Activated CD4-positive, alpha-beta T cell treated with anti-CD3 and anti-CD28 coated beads, Interleukin-2, Interleukin-6, amounts not matched to agents 100 ng/mL and 50 ng/mL, durations not matched to agents 16 hours and 8 hours (primary cell): ENCODE results near the gene CDKN2A.
"Not testable (repeated sequence)": the region's sequence is repeated elsewhere in the genome, so short reads cannot be mapped to it uniquely, and the experiment has no call there.

ENCODE experiments used
- DNase-seq: peaks from one replicate; pipeline ENCODE4 v3.0.0-alpha.2; 2020

Gene CDKN2A

DNA sequence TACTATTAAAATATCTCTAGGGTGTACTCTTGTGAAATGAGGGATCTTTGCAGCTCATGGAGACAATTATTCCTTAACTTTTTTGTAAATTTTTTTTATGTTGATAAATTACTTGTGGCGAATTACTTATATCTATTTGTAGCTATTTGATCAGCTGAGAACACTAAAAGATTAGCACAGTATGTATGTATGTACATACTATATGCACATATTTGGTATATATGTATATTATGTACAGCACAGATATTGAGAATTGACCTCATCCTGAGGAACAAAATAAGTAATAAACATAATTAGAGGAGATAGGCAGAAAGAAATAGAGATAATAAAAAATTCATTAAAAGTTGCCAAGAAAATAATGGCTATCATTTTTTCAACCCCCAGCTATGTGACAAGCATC is 11.8 kb downstream of the CDKN2A start:
- DNase-seq: no peak

DNA sequence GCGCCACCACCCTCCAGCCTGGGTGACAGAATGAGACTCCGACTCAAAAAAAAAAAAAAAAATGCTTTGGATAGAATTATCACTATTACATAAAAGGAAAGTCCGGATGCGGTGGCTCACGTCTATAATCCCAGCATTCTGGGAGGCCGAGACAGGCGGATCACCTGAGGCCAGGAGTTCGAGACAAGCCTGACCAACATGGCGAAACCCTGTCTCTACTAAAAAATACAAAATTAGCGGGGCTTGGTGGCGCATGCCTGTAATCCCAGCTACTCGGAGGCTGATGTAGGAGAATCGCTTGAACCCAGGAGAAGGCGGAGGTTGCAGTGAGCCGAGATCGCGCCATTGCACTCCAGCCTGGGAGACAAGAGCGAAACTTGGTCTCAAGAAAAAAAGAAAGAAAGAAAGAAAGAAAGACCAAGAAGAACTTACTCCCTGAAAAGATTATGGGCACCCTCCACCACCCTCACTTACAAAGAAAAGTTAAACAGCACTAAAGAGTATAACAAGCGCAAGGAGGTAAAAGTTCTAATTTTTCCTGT is 17.8 kb downstream of the CDKN2A start:
- no peak for DNase-seq

DNA sequence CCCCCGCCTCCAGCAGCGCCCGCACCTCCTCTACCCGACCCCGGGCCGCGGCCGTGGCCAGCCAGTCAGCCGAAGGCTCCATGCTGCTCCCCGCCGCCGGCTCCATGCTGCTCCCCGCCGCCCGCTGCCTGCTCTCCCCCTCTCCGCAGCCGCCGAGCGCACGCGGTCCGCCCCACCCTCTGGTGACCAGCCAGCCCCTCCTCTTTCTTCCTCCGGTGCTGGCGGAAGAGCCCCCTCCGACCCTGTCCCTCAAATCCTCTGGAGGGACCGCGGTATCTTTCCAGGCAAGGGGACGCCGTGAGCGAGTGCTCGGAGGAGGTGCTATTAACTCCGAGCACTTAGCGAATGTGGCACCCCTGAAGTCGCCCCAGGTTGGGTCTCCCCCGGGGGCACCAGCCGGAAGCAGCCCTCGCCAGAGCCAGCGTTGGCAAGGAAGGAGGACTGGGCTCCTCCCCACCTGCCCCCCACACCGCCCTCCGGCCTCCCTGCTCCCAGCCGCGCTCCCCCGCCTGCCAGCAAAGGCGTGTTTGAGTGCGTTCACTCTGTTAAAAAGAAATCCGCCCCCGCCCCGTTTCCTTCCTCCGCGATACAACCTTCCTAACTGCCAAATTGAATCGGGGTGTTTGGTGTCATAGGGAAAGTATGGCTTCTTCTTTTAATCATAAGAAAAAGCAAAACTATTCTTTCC is 19.3 kb downstream of the CDKN2A start:
- peak; percentile 32 for DNase-seq

DNA sequence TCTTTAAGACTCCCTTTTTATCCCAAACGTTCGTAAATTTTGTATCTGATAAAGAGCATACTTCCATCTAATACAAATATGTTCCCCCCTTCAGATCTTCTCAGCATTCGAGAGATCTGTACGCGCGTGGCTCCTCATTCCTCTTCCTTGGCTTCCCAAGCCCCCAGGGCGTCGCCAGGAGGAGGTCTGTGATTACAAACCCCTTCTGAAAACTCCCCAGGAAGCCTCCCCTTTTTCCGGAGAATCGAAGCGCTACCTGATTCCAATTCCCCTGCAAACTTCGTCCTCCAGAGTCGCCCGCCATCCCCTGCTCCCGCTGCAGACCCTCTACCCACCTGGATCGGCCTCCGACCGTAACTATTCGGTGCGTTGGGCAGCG is 19.9 kb downstream of the CDKN2A start:
- no peak for DNase-seq

DNA sequence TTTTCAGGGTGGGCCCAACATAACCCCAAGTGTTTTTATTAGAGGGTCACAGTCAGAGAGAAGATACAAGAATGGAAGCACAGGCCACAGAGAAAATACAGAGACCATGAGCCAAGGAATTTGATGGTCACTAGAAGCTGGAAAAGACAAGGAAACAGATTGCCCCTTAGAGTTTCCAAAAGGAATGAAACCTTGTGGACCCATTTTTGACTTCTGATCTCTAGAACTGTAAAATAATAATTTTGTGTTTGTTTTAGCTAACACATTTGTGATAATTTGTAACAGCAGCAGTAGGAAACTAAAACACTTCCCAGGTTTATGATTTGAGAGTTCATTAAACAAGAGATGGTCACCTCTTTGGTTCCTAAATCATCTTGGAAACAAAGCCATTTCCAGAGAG is 21.8 kb downstream of the CDKN2A start:
- no peak for DNase-seq

DNA sequence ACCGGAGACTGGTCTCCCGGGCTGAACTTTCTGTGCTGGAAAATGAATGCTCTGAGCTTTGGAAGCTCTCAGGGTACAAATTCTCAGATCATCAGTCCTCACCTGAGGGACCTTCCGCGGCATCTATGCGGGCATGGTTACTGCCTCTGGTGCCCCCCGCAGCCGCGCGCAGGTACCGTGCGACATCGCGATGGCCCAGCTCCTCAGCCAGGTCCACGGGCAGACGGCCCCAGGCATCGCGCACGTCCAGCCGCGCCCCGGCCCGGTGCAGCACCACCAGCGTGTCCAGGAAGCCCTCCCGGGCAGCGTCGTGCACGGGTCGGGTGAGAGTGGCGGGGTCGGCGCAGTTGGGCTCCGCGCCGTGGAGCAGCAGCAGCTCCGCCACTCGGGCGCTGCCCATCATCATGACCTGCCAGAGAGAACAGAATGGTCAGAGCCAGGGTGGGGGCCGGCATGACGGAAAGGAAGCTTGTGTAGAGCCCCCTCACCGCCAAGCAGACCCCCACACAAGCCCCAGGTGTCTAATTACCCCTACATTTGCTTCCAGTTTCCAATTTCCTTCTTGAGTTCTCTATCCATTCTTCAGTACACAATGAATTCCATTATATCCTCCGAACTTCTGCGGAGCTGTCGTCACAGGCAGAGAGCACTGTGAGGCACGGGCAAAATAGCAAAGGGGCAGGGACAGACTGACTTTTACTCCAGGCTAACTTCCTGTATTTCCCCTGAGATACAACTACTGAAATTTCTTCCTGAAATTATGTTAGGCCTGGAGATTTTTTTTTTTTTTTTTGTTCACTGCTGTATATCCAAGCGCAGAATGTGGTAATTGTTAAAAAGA is 23.2 kb downstream of the CDKN2A start:
- no peak for DNase-seq

DNA sequence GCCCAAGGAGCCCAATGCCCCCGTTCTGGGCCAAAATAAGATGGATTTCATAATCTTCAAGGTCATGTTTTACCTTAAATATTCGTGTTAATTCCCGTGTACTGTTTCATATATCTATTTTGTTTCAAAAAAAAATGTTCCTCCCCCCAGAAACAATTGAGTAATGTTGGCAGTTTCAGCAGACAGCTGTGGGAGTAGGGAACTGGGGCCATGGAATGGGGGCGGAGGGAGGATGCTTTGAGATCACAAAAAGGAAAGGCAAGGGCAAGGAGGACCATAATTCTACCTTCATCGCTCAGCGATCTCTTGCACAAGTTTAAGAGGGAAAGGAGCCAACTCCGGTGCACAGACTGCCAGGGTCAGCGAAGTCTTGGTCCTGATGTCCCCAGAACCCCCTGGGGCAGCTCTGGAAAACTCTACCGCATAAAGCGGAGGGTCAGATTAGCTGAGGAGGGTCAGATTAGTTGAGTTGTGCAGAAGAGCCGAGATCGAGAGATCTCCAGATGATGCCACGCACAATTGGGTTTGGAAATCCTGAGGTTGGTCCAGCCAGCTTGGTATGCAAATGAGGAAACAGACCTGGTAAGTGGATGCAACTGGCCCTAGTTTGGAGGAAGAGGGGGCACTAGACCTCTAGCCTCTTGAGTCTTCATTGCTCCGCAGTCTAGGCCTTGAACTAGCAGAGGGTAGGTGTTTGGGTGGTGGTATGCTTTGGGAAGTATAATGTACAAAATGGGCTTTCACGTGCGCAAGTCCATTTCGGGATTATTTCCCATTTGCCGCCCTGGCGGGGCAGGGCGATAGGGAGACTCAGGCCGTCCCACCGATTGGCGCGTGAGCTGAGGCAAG is 24.0 kb downstream of the CDKN2A start:
- DNase-seq: no peak

DNA sequence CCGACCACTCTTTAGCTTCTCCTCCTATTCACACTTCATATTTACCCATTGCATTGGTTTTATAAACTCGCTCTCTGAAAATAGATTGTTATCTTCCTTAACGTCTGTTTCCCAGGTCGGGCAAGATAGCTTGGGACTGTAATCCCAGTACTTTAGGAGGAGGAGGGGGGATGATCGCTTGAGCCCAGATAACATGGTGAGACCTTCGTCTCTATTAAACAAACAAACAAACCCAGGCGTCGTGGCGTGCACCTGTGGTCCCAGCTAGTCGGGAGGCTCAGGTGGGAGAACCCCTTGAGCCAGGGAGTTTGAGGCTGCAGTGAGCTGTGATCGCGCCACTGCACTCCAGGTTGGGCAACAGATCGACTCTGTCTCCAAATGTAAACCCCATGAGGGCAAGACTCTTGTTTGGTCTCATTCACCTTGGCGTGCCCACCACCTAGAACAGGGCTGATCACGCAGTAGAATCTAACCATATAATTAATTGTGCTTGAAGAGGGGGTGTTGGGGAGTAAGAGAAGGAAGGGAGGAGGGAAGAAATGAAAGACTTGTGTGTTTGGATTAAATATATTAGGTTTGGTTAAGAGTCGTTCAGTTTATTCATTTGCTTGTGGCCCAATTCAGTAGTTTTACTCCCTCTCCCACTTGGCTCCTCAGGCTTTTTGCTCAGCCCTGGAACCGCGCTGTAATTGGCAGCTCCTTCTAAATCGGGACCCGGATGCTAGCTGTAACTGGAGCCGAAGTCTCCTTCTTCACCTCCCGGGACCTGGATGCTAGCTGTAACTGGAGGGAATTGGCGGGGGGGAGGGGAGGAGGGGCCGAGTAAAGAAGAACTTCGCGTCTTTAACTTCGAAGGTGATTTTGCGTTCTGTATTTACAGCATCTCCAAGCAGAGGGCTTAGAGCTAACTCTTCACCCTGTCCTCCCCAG is 24.9 kb downstream of the CDKN2A start:
- DNase-seq: no peak

DNA sequence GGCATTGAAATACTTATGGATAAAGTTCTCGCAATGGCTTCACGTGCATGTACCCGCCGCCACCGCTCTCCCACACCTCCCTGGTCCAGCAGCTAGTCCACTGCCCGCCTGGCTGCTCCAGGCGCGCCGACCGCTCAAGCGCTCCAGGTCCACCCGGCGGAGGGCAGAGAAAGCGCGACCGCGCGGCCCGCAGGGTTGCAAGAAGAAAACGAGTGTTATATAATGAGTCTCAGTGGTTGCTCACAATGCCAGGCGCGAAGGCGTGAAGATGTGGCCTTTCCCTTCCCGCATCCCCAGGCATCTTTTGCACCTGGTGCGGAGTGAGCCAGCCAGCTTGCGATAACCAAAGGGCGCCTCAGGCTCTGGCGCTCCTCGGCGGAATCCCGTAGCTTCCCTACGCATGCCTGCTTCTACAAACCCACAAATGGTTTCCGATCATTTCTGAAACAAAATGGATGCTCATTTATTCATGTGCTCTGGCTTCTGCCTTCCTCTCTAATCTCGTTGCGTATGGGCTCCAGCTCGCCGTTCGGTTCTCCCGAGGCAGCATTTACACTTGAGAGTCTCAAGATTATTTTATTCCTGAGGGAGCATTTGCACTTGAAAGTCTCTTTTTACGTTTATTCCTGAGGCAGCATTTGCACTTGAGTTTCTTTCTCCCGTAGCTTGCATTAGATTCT is 25.7 kb downstream of the CDKN2A start:
- DNase-seq: no peak

DNA sequence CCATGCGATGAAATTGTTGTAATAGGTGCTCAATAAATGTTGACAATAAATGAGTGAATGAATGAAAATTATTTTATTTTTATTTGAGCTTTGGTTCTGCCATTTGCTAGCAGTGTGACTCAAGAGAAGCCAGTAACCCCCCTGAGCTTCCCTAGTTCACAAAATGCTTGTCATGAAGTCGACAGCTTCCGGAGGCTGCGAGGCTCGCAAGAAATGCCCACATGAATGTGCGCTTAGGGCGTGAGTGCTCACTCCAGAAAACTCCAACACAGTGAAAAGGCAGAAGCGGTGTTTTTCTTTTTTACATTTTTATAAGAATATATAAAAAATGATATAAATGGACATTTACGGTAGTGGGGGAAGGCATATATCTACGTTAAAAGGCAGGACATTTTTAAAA is 26.5 kb downstream of the CDKN2A start:
- no peak for DNase-seq

DNA sequence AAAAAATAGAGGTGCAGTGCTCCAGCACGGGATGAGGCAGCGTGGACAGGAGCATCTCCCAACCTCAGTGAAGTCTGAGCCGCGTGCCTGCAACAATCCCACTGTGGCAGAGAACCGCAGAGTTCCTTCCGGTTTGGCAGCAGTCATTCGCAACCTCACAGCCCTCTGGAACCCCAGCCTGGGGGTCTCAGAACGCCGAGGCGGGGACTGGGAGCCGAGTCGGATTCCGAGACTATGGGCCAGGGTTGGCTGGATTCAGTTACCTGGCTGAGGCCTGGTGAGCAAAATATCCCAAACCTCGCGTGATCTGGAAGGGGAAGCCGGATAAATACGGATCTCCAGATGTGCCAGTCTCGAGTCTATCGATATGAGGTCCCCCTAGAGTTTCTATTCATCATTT is 27.0 kb downstream of the CDKN2A start:
- DNase-seq: no peak

DNA sequence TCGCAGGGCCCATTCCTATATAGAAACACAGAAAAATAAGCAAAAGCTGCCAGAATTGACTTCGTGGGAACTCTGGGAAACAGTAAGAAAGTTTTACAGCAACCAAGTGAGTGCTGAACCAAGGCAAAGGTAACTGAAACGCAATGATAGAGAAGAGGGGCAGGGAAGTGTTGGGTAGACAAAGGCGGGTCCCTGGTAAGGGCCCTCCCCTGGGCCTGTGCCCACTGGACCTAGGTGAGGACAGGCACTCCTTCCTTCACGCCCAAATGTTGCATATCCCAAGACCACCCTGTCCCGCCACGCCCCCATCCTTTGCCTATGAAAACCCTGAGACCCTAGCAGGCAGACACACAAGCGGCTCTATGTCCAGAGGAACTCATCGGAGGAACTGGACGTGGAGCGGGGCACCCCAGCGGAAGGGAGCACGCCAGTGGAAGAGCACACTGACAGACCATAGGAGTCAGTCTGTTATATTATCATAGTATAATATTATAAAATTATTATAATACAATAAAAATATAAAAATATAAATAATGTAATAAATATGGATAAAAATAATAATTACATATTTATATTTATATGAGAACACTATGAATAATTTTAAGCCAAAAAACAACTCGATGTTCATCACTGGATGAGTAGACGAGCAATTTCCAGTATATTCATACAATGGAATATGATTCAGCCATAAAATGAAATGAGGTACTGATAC is 27.9 kb downstream of the CDKN2A start:
- DNase-seq: no peak

DNA sequence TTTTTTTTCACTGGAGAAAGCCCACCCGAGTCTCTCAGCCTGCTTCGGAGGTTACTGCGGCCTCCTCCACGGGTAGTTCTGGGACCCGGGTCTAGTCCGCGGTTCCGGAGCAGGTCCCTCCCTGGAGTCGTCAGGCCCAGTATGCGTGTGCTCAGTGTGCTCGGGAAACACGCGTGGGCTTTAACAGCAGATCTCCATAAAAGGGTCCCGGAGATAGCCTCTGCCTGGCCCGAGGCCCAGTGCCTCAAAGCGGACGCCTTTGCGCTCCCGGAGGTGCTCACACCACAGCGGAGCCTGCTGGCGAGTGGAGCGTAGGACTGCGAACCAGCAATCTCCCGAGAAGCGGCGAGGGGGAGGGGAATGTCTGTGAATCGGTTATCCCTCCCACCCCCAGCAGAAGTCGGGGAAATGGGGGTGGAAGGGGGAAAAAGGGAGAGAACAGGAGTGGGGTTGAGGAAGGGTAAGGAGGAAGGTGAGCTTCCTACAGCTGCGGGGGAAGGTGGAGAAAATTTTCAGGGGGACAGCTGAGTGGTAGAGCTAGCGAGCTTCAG is 28.7 kb downstream of the CDKN2A start:
- peak; percentile 60 for DNase-seq

DNA sequence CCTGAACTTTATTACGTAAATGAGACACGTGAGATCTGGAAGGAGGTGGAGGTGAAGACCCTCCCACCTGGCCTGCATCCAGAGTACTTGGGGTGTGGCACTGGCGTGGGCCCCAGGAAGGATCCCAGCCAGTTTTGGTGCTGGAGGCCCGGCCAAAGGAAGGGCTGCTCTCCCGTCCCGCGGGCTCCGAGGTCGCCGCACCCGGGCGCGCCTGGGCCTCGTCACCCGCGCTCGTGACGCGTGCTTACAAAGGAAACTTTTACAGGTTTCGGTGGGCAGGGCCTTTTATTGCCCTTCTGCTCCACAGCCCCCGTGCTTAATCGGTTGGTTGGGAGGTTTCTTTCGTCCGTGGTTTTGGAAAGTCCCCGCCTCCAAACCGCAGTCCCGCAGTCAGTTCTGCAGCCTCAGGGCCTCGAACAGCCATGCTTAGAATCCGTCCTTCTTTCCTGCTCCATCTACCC is 29.2 kb downstream of the CDKN2A start:
- peak; percentile 64 for DNase-seq

DNA sequence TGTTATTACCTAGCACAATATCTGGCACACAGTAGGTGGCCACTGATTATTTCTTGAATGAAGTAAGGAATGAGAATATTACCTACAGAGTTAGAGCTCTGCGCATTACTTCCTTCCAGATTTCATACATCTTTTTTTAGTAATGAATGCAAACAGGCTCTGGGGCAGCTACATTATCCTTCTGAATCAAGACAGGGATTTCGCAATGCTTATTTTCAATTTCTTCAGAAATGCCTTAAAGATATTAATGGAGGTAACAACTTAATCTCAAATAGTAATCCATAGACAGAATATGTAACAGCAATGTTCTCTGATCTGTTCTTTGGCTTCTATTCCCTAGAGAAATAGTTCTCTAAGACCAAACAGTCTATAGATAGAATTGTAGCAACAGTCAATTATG is 32.6 kb downstream of the CDKN2A start:
- DNase-seq: no peak

DNA sequence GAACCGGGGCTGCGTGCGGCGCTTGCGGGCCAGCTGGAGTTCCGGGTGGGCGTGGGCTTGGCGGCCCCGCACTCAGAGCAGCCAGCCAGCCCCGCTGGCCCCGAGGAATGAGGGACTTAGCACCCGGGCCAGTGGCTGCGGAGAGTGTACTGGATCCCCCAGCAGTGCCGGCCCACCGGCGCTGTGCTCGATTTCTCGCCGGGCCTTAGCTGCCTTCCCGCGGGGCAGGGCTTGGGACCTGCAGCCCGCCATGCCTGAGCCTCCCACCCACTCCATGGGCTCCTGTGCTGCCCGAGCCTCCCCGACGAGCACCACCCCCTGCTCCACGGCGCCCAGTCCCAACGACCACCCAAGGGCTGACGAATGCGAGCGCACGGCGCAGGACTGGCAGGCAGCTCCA is 34.9 kb downstream of the CDKN2A start:
- not testable (repeated sequence) for DNase-seq

DNA sequence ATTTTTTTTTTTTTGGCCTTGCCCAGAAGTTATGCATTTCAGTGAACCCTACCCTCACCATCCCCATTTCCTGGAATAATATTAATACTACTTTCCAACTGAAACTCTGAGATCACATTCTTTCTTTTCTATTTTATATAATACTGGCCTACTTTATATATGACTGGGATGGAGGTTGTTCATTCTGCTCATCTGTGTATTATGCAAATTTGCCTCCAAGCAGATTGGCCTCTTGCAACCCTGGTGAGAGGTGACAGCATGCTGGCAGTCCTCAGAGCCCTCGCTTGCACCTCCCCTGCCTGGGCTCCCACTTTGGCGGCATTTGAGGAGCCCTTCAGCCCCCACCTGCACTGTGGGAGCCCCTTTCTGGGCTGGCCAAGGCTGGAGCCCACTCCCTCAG is 35.4 kb downstream of the CDKN2A start:
- DNase-seq: no peak

DNA sequence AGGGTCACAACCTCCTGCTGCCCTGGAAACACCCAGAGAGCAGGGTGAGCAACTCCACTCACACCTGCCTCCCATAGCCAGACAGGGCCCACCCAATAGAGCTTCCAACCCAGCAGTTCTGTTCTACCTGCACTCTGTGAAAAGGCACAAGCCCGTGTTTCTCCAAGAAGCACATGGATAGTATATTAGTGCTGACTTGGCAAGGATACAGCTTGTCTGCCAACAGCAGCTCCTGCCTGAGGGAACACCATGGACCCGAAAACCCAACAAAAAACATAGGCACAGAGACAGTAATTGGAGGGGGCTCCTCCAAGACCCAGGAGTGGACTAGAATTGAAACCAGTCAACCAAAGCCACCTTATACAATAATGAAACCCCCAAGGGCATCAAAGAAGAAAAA is 48.6 kb downstream of the CDKN2A start:
- DNase-seq: no peak

DNA sequence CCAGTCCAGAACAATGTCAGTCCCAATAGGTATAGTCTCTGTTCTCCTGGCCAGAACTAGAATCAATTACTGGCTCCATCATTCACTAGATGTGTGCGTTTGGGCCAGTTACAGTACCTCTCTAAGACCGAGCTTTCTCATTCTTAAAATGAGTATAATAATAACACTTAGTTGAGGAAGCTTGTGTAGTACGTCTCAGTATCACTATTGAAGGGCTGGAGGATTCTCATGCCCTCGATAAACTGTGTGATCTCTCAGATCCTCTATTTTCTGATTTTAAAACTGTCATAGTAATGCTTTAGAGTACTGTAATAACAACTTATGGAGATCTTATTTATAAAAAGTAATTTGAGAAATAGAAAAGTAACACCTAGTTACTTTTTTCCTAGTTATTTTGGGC is 50.7 kb downstream of the CDKN2A start:
- DNase-seq: no peak

DNA sequence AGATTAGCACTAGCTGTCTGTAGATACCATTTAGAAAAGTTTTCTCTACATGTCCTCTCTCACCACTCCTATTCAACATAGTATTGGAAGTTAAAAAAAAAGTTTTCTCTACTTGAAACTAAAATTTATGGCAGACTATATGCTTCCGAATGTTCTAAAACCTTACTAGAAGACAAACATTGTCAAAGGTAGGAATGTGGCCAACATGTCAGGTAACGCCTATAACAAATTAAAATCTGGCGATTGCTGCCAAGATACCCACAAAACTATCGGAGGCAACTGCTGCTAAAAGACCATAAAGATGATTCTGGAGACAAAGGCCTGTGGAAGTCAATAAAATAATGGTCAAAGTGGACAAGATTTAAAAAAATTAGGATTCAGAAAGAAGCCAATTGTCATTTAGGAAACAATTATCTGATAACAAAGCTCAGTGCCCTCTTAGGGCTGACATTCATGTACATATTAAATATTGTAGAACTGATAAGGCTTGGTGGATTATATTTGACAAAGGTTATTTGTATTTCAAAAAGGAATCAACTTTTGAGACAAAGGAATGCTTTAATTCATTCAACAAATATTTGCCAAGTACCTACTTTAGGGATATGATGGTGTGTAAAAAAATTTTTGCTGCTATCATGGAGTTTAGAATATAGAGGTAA is 52.7 kb downstream of the CDKN2A start:
- no peak for DNase-seq
